Measurements from ENCODE around the gene CARD9. TPM values are rescaled to one million over a fixed set of nuclear protein-coding genes. Genes with fewer than 3 reads are reported as not detected.

Gene CARD9
- total and polyA plus RNA-seq, 8 donors: 0.92 to 8.2 (median 1.3) TPM; not detected in 1

DNA sequence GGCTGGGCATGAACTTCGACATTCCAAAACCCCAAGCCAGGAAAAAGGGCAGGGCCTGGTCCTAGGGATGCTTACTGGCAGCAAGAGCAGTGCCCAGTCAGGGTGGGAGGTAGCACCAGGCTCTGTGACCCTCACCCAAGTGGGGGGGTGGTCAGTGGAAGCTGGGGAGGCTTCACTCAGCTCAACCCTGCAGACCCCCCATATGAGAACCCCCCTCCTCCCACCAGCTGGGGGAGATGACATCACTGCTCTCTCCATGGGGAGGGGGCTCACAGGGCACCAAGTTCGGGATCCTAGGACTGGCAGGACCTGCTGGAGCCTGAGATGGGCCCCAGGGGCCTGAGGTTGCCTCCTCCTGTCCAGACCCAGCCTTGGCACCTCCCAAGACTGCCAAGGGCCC is 14.6 kb downstream of the CARD9 start:
- TF ChIP-seq POLR2A (IDR thresholded peaks at IDR 0.05): no peak
- TF ChIP-seq, protein P1, sequence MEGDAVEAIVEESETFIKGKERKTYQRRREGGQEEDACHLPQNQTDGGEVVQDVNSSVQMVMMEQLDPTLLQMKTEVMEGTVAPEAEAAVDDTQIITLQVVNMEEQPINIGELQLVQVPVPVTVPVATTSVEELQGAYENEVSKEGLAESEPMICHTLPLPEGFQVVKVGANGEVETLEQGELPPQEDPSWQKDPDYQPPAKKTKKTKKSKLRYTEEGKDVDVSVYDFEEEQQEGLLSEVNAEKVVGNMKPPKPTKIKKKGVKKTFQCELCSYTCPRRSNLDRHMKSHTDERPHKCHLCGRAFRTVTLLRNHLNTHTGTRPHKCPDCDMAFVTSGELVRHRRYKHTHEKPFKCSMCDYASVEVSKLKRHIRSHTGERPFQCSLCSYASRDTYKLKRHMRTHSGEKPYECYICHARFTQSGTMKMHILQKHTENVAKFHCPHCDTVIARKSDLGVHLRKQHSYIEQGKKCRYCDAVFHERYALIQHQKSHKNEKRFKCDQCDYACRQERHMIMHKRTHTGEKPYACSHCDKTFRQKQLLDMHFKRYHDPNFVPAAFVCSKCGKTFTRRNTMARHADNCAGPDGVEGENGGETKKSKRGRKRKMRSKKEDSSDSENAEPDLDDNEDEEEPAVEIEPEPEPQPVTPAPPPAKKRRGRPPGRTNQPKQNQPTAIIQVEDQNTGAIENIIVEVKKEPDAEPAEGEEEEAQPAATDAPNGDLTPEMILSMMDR (IDR thresholded peaks at IDR 0.05): no peak
- no peak for TF ChIP-seq POLR2AphosphoS5 (IDR thresholded peaks at IDR 0.05)
- no peak for TF ChIP-seq EP300 (IDR thresholded peaks at IDR 0.05)
- Histone ChIP-seq H3K9me3 (no peaks in the 10 kb centered on the region), H3K4me3 (no peak overlapping the region), H3K4me1 (peaks cover 21 to 47% (median 35%) of the 10 kb centered on the region in 4 donors), H3K36me3 (peaks cover 2 to 45% (median 35%) of the 10 kb centered on the region in 4 donors), H3K27me3 (peaks cover 0 to under 1% (median 0%) of the 10 kb centered on the region in 3 donors), H3K27ac (no peak overlapping the region)
- intact Hi-C loops (cut with DNase I; ENCODE audit: low total_unique reads): no loop called here
- no peak for DNase-seq
- 40 to 75% (median 67%) methylated on average over 1 to 2 of the region's 2 CpGs for WGBS, 5 donors

- Histone ChIP-seq H3K9me3 (no peaks in the 10 kb centered on the region), H3K4me3 (no peak overlapping the region), H3K27me3 (no peaks in the 10 kb centered on the region), H3K36me3 (peaks cover 2 to 45% (median 35%) of the 10 kb centered on the region in 4 donors), H3K27ac (no peak overlapping the region), H3K4me1 (peaks cover 19 to 50% (median 32%) of the 10 kb centered on the region in 4 donors)
- intact Hi-C loops (cut with DNase I; ENCODE audit: low total_unique reads): no loop called here
- TF ChIP-seq, protein P1 (IDR thresholded peaks at IDR 0.05): no peak
- TF ChIP-seq EP300 (IDR thresholded peaks at IDR 0.05): no peak
- TF ChIP-seq POLR2AphosphoS5 (IDR thresholded peaks at IDR 0.05): no peak
- TF ChIP-seq POLR2A (IDR thresholded peaks at IDR 0.05): no peak
- DNase-seq: no peak
- WGBS, 5 donors: 82 to 96% (median 89%) methylated on average over 12 to 29 of the region's 29 CpGs
These were observed 15.5 kb downstream of the CARD9 start for GRCh38 chr9:136358016-136358415.

DNA sequence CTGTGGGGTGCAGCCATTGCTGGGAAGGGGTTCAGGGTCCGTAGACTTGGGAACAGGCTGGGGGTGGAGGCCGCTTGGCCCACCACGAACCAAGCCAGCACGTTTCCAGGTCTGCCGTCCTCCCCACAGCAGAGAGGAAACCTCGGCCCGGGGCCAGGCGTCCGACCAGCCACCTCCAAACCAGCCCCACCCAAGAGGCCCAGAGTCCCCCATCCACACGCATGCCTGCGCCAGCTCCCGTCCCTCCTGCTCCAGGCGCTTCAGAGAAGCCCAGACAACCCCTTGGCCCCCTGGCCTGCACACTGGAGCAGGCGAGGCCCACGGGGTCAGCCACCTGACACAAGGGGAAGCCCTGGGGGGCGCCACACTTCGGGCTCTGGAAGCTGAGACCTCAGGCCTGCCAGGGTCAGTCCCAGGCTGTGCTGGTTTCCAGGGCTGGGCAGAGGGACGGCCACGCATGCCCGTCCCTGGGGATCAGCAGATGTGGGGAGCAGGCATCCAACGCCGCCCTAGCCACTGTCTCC is 16.2 kb downstream of the CARD9 start:
- H3K4me1 ChIP-seq: peaks cover 12 to 50% (median 24%) of the 10 kb centered on the region in 4 donors
- intact Hi-C loops (cut with DNase I; ENCODE audit: low total_unique reads): no loop called here
- H3K27me3 ChIP-seq: no peaks in the 10 kb centered on the region
- 71 to 86% (median 79%) methylated on average over 15 to 22 of the region's 22 CpGs for WGBS, 5 donors
- H3K9me3 ChIP-seq: no peaks in the 10 kb centered on the region
- peak in 1 of 2 donors; percentile 61 for DNase-seq
- TF ChIP-seq POLR2AphosphoS5 (IDR thresholded peaks at IDR 0.05) (no peak), EP300 (IDR thresholded peaks at IDR 0.05) (no peak), POLR2A (IDR thresholded peaks at IDR 0.05) (no peak)
- no peak overlapping the region for H3K4me3 ChIP-seq
- H3K27ac ChIP-seq: no peak overlapping the region
- H3K36me3 ChIP-seq: peaks cover 2 to 45% (median 35%) of the 10 kb centered on the region in 4 donors

DNA sequence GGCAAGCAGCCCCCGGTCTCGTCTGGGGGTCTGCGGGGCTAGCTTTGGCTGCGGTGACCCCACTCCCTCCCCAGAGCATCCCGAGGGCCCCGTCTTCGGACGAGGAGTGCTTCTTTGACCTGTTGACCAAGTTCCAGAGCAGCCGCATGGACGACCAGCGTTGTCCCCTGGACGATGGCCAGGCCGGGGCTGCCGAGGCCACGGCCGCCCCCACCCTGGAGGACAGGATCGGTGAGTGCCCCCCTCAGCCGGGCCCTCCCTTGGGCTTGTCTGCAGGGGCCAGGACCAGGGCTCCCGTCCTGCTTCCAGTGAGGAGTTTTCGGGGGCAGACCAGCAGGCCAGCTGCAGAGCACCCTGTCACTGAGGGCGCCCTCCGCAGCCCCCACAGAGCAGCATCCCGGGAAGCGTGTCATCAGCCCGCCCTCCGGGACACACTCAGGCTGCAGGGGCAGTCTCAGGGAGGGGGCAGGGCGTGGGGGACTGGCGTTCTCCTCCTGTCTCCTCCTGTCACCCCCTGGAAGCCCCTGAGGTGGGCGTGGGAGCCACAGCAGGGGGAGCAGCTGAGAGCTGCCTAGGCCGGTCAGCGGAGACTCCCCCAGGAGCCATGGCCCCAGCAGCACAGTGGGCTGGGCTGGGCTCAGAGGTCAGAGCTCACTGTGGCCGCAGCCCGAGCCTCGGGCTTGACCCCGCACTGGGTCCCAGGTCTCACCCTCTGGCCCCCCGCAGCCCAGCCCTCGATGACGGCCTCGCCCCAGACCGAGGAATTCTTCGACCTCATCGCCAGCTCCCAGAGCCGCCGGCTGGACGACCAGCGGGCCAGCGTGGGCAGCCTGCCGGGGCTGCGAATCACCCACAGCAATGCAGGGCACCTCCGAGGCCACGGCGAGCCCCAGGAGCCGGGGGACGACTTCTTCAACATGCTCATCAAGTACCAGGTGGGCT is 17.6 kb downstream of the CARD9 start:
- Histone ChIP-seq H3K9me3 (no peaks in the 10 kb centered on the region), H3K4me3 (no peak overlapping the region), H3K27me3 (no peaks in the 10 kb centered on the region), H3K36me3 (peaks cover 2 to 39% (median 29%) of the 10 kb centered on the region in 4 donors), H3K27ac (no peak overlapping the region), H3K4me1 (peaks cover 5 to 40% (median 15%) of the 10 kb centered on the region in 4 donors)
- intact Hi-C loops (cut with DNase I; ENCODE audit: low total_unique reads): no loop called here
- no peak for DNase-seq
- 77 to 83% (median 79%) methylated on average over 40 to 54 of the region's 54 CpGs for WGBS, 5 donors
- TF ChIP-seq POLR2A (IDR thresholded peaks at IDR 0.05) (no peak), POLR2AphosphoS5 (IDR thresholded peaks at IDR 0.05) (no peak), EP300 (IDR thresholded peaks at IDR 0.05) (no peak)
- TF ChIP-seq, protein P1 (IDR thresholded peaks at IDR 0.05): no peak

All from stomach (tissue), 9 donors.